H1 (cell line): ENCODE data around the gene KANSL1. TPM values are rescaled to one million over a fixed set of nuclear protein-coding genes. Genes with fewer than 3 reads are reported as not detected.

Source experiments
- CHD1 ChIP-seq: IDR thresholded peaks from 2 replicates; pipeline ENCODE4 v1.6.1; 2012; ENCODE audit warnings: low read depth, low read length, improper control_type of control experiment
- EP300 ChIP-seq, 2 experiments: IDR thresholded peaks; 1 replicate in 1 of 2; 2 replicates in 1 of 2; pipeline ENCODE4 v1.6.1; 2011 to 2012; ENCODE audit warnings: low read depth in 2 of 2, low read length in 2 of 2, mild to moderate bottlenecking in 2 of 2, borderline replicate concordance in 1 of 2, inconsistent platforms in 1 of 2, moderate library complexity in 1 of 2
- GABPA ChIP-seq: IDR thresholded peaks from 2 replicates; pipeline ENCODE4 v1.6.1; 2011; ENCODE audit warnings: mild to moderate bottlenecking, low read length, moderate library complexity, borderline replicate concordance; ENCODE audit not compliant: insufficient read depth
- MAFK ChIP-seq: IDR thresholded peaks from 2 replicates; pipeline ENCODE4 v1.6.1; 2012; ENCODE audit warnings: low read depth, mild to moderate bottlenecking, improper control_type of control experiment, low read length
- MAX ChIP-seq: IDR thresholded peaks from 2 replicates; pipeline ENCODE4 v1.6.1; 2012; ENCODE audit warnings: inconsistent platforms
- POLR2AphosphoS5 ChIP-seq: IDR thresholded peaks from 2 replicates; pipeline ENCODE4 v1.6.1; 2011; ENCODE audit warnings: low read depth, low read length
- RNF2 ChIP-seq: fragments of 200-900, 300-1000 bp; sonication (generic); IDR thresholded peaks from 2 replicates; pipeline ENCODE4 v1.7.1; 2016; ENCODE audit warnings: borderline replicate concordance, low read depth, mild to moderate bottlenecking, antibody characterized with exemption, low read length; ENCODE audit not compliant: poor library complexity, severe bottlenecking; ENCODE audit errors: missing control alignments
- TAF7 ChIP-seq: optimal IDR thresholded peaks from 2 replicates; pipeline ENCODE3; 2011; ENCODE audit warnings: low read depth, mild to moderate bottlenecking, inconsistent platforms, low read length, moderate library complexity, borderline replicate concordance
- polyA plus RNA-seq, 7 experiments: library from polyadenylated mRNA; depleted of rRNA in 3 of 7; stranded (reverse) in 5 of 7; unstranded in 2 of 7; fragments of >200 nt in 5 of 7; fragments of 200-250 nt in 2 of 7; gene quantifications; 1 replicate in 5 of 7; 2 replicates in 1 of 7; 4 replicates in 1 of 7; pipeline versions ENCODE4 v1.2.1 to v1.2.3, GENCODE V29; 2011 to 2013; ENCODE audit warnings: missing spikeins in 2 of 7, mixed read lengths in 2 of 7
- total RNA-seq: library from RNA; stranded (reverse); fragmentation: NEBNext Ultra II Directional; extraction: Animal tissue kit (Norgen Biotek cat#: 25700); gene quantifications from 2 replicates; pipeline ENCODE4 v1.2.1, GENCODE V29; 2021

Gene KANSL1
- total and polyA plus RNA-seq, 2 of the 8 experiments (the other 6 are each of a cell fraction or from before 2014, with no cell fraction given): 34.0 to 128 TPM

- TF ChIP-seq EP300 (IDR thresholded peaks at IDR 0.05; ENCODE audit: borderline replicate concordance in 1 of 2, low read depth in 2 of 2, low read length in 2 of 2): no peak
- no peak for TF ChIP-seq MAX
- no peak for TF ChIP-seq TAF7
- no peak for TF ChIP-seq MAFK
- no peak for TF ChIP-seq POLR2AphosphoS5
- TF ChIP-seq RNF2: no peak
- TF ChIP-seq CHD1: no peak
- TF ChIP-seq GABPA: no peak
Measured at GRCh38 chr17:45997624-45998023, 195.6 kb downstream of the KANSL1 start (continued).
